HG03025 (cell line): ENCODE data around the gene RPS27.

Source experiments
- ATAC-seq: cut with Tn5 transposase; IDR thresholded peaks from one replicate; pipeline ENCODE4 v1.9.1; 2021; ENCODE audit warnings: mild to moderate bottlenecking, moderate library complexity; ENCODE audit not compliant: unreplicated experiment, low FRiP score

Gene RPS27

GRCh38 chr1:153990468-153991150 lies at the start of gene RPS27:
Gene RPS27 (plus strand): TSS chr1:153990762. CDS start chr1:153990797, 35 bp downstream.
- ATAC-seq, result peak; percentile 67

- ATAC-seq, result no peak
These were observed 48.5 kb upstream of the RPS27 start for GRCh38 chr1:153941826-153942725.

GRCh38 chr1:153942766-153943549 lies 47.6 kb upstream of the RPS27 start:
- no peak for ATAC-seq

- no peak for ATAC-seq
These were observed 46.3 kb upstream of the RPS27 start for GRCh38 chr1:153944005-153944826.

- no peak for ATAC-seq
These were observed 45.8 kb upstream of the RPS27 start for GRCh38 chr1:153944827-153945117.

- no peak for ATAC-seq
These were observed 45.3 kb upstream of the RPS27 start for GRCh38 chr1:153945131-153945794.

GRCh38 chr1:153945795-153946621 lies 44.6 kb upstream of the RPS27 start:
- ATAC-seq, result peak; percentile 69

- peak; percentile 52 for ATAC-seq
These were observed 43.8 kb upstream of the RPS27 start, which contains the start of gene DENND4B for GRCh38 chr1:153946622-153947241. Gene DENND4B (minus strand): TSS chr1:153946718. CDS start chr1:153944374, 2,344 bp downstream.

GRCh38 chr1:153951183-153951582 lies 39.4 kb upstream of the RPS27 start:
- no peak for ATAC-seq

- ATAC-seq, result no peak
These were observed 38.8 kb upstream of the RPS27 start for GRCh38 chr1:153951801-153952200.

GRCh38 chr1:153953859-153954365 lies 36.6 kb upstream of the RPS27 start:
- no peak for ATAC-seq

GRCh38 chr1:153954826-153955225 lies 35.7 kb upstream of the RPS27 start:
- ATAC-seq, result no peak

- ATAC-seq, result no peak
These were observed 33.4 kb upstream of the RPS27 start for GRCh38 chr1:153956997-153957715.

GRCh38 chr1:153957744-153958110 lies 32.8 kb upstream of the RPS27 start:
- ATAC-seq, result peak; percentile 3

- peak; percentile 74 for ATAC-seq
These were observed 32.2 kb upstream of the RPS27 start, which contains the start of gene CRTC2 for GRCh38 chr1:153958111-153958960. Gene CRTC2 (minus strand): TSS chr1:153958612. CDS start chr1:153958497, 115 bp downstream.

GRCh38 chr1:153958961-153959260 lies 31.7 kb upstream of the RPS27 start:
- no peak for ATAC-seq

GRCh38 chr1:153959454-153959853 lies 31.1 kb upstream of the RPS27 start:
- ATAC-seq, result no peak
